T-helper 2 cell treated with Interferon-gamma antibody and Interleukin-4, amounts not matched to agents 100 ng/mL and 5 ng/mL, for 36 hours (primary cell): ENCODE measurements around the gene CNOT3. TPM values are rescaled to one million over a fixed set of nuclear protein-coding genes. Genes with fewer than 3 reads are reported as not detected.

Experiments
- intact Hi-C: fragments of 100-400 bp; cut with micrococcal nuclease; formaldehyde crosslinking; loops from one replicate; pipeline ENCODE4 v1.15.1; 2023
- total RNA-seq: library from RNA; stranded (reverse); gene quantifications from 2 replicates; pipeline ENCODE4 v1.2.3, GENCODE V29; 2022

CNOT3 gene
- total RNA-seq, 1 donor from 2014 or later = 61.0 TPM

DNA sequence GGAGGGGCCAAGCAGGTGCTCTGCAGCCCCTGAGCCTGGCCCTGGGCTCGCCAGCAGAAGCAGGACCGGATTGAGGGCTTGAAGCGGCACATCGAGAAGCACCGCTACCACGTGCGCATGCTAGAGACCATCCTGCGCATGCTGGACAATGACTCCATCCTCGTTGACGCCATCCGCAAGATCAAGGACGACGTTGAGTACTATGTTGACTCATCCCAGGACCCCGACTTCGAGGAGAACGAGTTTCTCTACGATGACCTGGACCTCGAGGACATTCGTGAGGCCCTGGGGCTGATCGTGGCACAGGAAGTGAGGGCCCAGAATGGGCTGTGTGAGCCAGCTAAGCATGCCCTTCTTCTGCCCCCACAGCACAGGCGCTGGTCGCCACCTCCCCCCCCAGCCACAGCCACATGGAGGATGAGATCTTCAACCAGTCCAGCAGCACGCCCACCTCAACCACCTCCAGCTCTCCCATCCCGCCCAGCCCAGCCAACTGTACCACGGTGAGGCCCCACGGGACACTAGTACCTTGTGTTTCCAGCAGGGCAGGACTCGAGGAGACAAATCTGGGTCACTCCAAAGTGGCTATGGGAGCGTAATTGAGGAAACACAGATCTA lies 8.1 kb downstream of the CNOT3 start:
- intact Hi-C loops = no loop called here

DNA sequence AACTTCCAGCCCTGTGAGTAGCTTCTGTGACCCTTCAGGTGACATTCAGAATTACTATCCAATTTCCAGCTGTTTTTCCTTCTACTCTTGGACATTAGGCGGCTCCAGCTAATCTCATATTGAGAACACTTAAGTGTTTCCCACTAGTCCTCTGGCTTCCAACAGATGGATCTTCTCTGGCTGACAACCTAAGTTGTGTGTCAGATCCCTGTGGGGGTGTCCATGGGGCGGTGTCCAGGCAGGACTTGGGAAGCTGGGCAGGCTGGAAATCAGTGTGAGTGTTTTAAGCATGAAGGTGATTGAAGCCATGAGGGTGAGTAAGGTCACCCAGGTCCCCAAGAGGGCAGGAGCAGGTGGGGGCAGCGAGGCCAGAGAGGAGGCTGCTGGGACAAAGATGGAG lies 10.1 kb downstream of the CNOT3 start:
- intact Hi-C loops = no loop called here

DNA sequence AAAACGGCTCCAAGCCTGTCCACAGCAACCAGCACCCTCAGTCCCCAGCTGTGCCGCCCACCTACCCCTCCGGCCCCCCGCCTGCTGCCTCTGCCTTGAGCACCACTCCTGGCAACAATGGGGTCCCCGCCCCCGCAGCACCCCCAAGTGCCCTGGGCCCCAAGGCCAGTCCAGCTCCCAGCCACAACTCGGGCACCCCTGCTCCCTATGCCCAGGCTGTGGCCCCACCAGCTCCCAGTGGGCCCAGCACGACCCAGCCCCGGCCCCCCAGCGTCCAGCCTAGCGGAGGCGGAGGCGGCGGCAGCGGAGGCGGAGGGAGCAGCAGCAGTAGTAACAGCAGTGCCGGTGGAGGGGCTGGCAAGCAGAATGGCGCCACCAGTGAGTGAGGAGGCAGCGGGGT lies 10.6 kb downstream of the CNOT3 start:
- intact Hi-C loops = no loop called here

DNA sequence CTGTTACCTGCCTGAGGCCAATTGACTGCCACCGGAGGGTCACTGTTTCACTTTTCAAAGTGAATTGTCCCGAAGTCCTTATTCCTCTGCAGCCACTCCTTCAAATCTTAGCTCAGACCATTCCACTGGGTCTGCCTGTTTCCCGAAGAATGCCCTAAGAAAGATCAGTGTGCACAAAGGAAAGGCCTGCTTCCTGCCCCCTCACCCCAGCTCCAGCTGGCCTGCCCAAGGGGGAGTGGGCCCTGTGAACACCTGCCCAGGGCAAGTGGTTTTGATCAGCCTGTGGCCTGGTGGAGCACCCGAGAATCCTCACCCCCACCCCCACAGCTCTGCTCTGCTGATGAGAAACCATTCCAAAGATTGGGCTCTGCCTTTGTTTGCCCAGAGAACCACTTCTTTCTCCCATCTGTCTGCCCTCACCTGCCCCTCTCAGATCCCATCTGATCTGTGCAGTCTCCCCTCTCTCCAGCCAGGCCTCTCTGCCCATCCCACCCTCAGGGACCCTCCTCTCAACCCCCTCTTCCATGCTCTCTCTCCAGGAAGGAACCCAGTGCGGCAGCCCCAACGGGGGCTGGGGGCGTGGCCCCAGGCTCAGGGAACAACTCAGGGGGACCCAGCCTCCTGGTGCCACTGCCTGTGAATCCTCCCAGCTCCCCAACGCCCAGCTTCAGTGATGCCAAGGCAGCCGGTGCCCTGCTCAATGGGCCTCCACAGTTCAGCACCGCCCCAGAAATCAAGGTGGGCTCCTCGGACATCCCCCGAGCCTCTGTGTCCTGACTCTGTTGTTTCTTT lies 11.7 kb downstream of the CNOT3 start:
- intact Hi-C loops = no loop called here

DNA sequence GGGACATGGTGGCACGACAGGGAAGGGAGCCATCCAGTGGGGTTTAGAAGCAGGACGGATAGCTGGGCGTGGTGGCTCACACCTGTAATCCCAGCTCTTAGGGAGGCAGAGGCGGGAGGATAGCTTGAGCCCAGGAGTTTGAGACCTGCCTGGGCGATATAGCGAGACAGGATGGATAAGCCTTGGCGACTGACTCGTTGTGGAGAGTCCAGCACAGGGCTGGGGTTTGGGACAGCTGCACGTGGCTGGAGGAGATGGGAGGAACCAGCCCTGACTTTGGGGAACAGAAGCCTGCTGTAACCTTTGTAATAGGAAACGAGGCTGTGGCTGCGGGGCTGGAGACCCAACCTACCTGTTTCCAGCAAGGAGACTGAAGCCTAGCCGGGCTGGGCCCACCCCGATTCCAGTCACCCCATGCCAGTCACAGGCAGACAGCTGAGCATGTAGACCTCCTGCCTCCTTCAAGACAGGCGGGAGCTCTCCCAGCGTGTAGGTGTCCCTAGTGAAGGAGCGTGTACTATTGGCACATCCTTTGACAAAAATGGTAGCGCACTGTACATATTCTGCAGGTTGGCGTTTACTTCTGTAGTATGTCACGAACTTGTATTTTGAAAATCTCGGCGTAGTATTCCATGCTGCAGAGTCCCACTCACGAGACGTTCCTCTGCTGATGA lies 13.9 kb downstream of the CNOT3 start:
- intact Hi-C loops = no loop called here

DNA sequence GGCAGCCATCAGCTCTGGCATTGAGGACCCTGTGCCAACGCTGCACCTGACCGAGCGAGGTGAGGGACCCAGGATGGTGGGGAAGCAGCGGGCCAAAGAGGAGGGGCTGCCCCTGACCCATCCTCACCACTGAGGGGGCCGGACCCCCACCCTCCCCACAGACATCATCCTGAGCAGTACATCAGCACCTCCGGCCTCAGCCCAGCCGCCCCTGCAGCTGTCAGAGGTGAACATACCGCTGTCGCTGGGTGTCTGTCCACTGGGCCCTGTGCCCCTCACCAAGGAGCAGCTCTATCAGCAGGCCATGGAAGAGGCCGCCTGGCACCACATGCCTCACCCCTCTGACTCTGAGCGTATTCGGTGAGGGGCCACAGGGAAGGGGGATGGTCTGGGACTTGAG lies 14.7 kb downstream of the CNOT3 start:
- intact Hi-C loops = no loop called here

DNA sequence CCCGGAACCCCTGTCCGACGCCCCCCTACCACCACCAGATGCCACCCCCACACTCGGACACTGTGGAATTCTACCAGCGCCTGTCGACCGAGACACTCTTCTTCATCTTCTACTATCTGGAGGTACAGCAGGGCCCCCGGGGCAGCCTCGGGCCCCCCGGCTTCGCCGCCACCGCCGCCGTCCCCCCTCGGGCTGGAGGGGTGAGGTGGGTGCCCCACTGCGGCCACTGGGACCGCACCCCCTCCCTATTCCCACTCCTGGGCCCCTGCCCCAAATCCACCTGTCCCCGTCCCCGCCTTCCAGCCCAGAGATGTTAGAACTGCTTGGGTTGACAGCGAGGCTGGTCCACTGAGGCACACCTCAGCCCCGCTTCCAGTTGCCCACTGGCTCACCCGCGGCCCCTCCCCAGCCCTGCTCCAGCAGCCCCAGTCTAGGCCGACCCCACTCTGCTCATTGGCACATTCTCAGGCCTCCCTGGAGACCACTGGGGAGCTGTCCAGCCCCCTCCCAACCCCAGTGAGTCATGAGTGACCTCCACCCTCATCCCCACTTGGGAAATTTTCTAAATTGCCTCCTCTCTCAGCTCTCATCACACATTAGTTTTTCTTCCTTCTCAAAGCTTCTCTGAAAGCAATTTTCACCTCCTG lies 15.4 kb downstream of the CNOT3 start:
- intact Hi-C loops = no loop called here

DNA sequence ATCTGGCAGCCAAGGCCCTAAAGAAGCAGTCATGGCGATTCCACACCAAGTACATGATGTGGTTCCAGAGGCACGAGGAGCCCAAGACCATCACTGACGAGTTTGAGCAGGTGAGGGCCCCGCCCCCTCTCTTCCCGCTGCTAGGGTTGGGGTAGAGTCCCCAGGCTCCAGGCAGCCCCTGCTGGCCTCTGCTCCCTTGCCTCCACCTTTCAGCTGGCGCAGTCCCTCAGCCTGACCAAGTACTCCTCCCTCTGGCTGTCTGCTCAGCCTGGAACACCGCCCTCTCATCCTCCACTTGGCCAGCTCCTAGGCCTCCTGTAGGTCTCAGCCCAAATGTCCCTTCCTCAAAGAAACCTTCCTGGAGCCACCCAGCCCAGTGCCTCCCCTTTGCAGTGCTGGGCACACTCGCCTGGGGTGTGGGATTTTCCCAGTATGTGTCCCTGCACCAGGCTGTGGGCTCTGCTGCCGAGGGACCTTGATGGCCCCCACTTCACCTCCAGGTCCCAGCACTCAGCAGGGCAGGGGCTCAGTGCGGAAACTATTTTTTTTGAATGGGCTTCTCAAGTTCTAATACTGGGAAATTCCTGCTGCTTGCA lies 16.3 kb downstream of the CNOT3 start:
- intact Hi-C loops = no loop called here

DNA sequence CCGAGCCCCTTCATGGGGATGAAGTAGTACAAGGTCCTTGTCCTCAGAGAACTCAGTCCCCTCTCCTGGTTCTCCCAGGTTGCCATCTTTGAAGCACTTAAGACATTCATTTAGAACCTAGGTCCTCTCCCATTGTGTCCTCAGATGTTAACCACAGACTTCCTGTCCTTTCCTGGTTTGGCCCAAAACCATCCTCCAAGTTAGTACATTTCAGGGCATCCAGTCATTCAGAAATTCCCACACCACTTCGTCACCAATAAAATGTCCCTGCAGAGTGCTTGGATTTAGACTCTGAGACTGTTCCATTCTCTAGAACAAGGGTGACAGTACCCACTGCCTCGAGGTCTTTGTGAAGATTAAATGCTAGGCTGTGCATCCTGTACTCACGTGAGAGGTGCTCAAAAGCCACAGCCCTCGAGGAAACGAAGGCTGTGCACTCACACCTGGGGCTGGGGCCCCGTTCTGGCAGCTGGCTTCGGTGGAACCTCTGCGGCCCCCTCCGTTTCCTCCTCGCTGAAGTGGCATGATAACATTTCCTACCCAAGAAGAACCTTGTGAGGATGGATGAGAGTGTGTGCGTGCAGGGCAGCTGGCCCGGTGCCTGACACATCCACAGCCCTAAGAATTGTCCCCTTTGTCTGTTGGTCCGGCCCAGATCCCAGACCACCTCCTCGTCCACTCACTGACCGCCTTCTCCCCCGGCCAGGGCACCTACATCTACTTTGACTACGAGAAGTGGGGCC lies 17.2 kb downstream of the CNOT3 start:
- intact Hi-C loops = no loop called here

DNA sequence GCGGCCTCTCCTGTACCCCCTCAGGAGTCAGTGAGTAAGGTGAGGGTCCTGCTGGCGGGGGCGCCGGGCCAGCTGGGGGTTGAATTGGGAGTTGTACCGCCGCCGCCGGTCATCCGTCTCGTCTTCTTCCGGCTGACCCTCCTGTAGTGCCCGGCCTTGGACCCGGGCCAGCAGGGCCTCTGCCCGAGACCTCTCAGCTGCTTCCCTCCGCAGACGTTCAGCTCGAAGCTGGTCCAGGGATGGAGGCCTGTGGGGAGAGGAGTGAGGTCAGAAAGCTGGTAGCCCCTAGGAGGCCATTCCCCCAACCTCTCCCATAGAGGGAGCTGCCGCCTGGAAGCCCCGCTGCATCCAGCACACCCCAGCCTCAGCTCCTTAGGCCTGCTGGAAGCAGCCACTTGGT lies 18.1 kb downstream of the CNOT3 start:
- intact Hi-C loops = no loop called here

DNA sequence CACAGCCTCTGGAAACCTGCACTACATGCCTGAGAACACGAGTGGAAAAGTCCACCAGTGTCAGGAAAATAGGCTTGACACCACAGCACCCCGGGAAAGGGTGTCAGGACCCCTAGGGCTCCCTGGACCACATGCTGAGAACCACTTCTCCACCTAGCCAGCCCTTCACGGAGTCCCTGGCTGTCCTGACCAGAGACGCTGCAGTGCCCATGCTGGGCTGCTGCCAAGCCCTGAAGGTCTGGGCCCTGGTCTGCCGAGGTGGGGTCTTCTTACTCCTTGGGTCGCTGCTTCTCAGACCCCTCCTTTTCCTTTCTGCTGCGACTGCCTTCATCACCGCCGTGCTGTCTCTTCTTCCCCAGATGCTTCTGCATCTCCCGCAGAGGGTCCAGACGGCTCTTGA lies 18.9 kb downstream of the CNOT3 start:
- intact Hi-C loops = no loop called here

DNA sequence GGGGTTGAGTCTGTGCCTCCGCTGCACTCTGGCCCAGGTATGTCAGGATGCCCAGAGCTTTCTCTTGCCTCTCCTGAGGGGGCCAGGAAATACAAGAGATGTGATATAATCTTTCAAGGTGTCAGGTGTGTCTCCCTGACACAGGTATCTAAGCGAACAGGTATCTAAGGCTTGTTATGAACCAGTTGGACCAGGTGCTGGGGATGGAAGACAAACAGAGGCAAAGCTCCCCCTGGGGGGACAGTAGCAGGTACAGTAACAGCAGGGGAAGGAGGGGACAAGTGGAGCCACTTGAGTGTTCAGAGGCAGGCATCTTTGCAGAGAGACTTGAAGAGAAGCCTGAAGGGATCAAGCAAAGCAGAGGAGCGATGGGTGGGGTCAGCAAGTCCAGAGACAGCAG lies 19.4 kb downstream of the CNOT3 start:
- intact Hi-C loops = no loop called here

DNA sequence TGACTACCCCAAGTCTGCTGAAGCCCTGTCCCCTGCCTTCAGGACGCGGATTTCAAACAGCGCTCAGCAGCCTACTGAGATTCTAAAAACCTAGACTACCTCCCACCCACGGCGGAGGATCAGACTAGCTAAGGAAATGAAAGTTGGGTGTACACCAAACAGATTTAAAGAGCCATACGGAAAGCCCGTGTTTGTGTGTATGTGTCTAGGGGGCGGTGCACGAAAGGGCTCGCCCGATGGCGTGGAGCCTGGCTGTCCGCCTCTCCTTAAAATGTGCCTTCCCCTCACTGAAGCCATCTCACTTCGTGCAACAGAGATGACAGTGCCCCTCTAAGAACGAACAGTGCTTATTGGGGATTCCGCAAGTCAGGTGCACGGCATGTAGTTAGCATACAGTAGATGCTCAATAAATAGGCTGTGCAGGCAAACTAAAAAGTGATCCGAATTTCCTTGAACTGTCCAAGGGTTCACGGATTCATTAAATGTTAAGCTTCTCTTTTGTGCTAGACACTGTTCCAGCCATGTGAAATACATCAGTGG lies 21.3 kb downstream of the CNOT3 start:
- intact Hi-C loops = loop anchor here (1.0 to 2.0 kb wide), 6 partner anchors 22 to 290 kb away; partner anchors contain the start of genes CNOT3, LENG8, MBOAT7 and NDUFA3

DNA sequence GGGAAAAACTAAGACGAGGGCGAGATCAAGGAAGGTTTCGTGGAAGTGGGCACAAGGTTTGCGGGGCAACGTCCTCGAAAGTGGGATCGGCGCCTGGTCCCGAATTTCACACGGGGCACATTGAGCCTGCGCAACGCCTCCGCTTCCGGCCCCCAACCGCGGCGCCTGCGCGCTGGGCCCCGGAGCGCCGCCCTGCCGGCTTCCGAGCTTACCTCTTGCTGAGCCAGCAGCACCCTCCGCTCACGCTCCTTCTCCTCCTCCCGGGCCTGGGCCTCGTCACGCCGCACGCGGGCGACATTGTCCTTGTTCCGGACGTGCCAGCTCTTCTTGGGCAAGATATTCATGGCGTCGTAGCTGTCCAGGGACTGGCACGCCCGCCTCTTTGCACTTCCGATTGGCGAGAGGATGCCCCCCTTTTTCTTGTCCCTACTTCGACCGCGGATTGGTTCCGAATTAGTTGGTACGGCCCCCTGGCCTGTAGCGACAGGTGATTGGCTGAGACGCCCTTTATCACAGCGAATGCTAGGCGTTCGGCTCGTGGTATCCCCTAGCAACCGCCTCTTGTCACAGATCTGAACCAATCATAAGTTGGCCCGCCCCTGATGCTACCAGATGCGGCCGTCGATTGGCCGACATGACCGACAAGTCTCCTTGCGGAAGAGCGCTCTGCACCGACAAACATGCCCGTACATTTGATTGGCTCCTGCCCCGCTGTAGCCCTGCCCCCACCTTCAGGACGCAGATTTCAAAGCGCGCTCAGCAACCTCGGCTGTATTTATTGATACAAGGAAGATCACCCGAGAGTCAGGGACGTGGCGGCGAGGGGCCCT lies 22.0 kb downstream of the CNOT3 start, which contains the start of gene LENG1:
Gene LENG1, minus strand, starts transcription at position 370 of the 830 bp plus-strand sequence. Its CDS starts 26 bp downstream, at position 344.
- intact Hi-C loops = loop anchor here (1.0 to 5.0 kb wide), 7 partner anchors 22 to 303 kb away; partner anchors contain the start of genes CNOT3, LENG8, LENG9 and MBOAT7

DNA sequence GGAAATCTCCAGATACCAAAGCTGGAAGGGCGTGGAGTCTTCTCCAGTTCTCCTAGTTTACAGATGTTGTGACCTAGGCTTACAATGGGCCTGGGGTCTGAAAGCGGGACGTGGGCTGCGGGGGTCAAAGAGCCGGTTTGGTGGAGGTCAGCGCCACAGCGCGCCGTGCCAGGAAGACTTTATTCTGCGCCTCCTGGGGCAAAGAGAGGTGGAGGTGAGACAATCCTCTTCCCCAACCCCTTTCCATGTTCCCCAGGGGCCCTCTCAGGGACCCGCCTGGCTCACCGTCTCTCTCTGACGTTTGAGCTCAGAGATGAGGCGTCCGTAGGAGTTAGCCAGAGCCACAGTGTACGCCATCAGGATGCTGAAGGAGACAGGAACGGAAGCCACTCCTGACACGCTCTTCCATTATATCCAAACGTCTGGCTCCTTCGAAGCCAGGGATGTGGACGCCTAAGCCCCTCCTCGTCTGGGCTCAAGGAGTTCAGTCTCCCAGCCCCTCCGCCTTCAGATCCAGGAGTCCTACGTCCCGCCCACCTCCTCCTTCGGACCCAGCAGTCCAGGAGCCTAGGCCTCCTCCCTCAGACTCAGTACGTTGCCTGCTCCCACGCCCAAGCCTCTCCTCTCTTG lies 22.7 kb downstream of the CNOT3 start:
- intact Hi-C loops = loop anchor here (5.0 kb wide), 1 partner anchor 302 kb away; the partner anchor contains the start of gene LENG9

DNA sequence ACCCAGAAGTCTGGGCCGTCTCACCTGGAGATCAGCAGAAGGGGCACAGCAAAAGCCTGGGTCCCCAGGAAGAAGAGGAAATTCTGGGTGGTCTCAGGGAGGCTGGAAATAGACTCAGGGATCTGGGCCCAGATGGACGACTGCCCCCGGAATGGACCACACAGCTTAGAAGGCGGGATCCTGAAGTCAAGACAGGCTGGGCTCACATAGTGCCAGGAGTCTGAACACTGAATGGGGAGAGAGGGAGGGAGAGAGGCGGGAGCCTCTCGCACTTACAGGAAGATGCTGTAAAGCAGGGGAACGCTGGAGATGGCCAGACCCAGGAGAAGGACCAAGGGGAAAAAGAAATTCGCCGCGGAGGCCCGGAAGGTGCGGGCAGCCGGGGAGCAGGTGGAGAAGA lies 23.3 kb downstream of the CNOT3 start:
- intact Hi-C loops = loop anchor here (5.0 kb wide), 1 partner anchor 301 kb away; the partner anchor contains the start of gene LENG9

DNA sequence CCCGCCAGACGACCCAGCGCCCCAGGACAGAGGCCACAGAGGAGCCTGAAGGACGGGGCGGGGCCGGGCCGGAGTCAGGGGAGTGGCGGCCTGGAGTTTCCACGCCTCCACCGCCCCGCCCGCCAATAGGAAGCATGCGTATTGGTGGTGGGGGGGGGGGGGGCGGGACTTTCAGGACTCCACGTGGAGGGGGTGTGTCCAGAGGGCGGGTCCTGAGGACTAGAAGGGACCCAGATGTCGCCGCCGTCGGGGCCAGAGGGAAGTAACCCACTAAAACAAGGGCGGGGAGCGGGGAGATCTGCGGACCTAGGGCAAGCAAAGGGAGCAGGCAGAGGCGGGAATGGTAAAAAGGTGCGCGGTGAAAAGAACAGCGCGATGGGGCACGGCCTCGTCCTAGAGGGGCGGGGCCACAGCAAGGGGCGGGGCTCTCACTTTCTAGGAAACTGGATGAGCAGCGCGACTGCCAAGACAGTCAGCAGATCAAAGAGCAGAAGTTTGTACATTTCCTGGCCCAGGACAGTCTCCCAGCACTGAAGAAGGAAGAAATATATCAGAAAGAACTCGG lies 24.8 kb downstream of the CNOT3 start:
- intact Hi-C loops = loop anchor here (1.0 to 5.0 kb wide), 2 partner anchors 28 to 300 kb away; partner anchors contain the start of gene LENG9

DNA sequence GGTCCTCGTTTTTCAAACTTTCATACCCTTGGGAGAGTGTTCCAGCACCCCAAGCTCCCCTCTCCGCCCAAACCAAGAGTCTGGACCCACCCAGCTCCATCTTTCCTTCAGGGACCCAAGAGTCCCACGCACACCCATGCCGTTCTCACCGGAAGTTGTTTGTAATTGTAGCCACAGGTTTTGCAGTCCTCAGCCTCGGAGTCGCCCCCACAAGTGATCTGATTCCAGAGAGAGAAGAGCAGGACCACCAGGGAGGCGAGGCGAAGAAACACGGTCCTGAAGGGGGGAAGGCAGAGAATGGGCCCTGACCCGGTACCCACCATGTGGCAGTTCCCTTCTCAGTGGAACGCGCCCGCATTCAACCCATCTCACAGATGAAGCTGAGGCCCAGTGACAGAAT lies 25.3 kb downstream of the CNOT3 start:
- intact Hi-C loops = loop anchor here (1.0 to 5.0 kb wide), 2 partner anchors 27 to 299 kb away; partner anchors contain the start of gene LENG9
